Astrocyte (in vitro differentiated cells and primary cell): ENCODE results near the gene CD160. TPM values are rescaled to one million over a fixed set of nuclear protein-coding genes. Genes with fewer than 3 reads are reported as not detected.

Experiments used
- DNase-seq: peaks from one replicate; pipeline ENCODE4 v3.0.0-alpha.2; 2010; ENCODE audit warnings: low read depth
- FAIRE-seq: peaks from 2 replicates; lab custom pipeline; 2011; peaks lifted over from hg19 to GRCh38; lab: Jason Lieb, UNC
- H2AFZ ChIP-seq: 2 replicates; pipeline ENCODE4 v1.6.0; 2012; ENCODE audit warnings: low read depth, low read length, inconsistent platforms
- H3K27ac ChIP-seq: 2 replicates; pipeline ENCODE4 v1.5.1; 2011; ENCODE audit warnings: low read depth, low read length, inconsistent platforms
- H3K27me3 ChIP-seq: 2 replicates; pipeline ENCODE4 v1.6.0; 2011; ENCODE audit warnings: low read length, inconsistent platforms; ENCODE audit not compliant: insufficient read depth
- H3K36me3 ChIP-seq: 2 replicates; pipeline ENCODE4 v1.5.1; 2011; ENCODE audit warnings: low read length, inconsistent platforms; ENCODE audit not compliant: insufficient read depth
- H3K4me1 ChIP-seq: 2 replicates; pipeline ENCODE4 v1.5.1; 2011; ENCODE audit warnings: low read length, inconsistent platforms; ENCODE audit not compliant: insufficient read depth
- H3K4me2 ChIP-seq: 2 replicates; pipeline ENCODE4 v1.6.0; 2012; ENCODE audit warnings: low read length, inconsistent platforms
- H3K4me3 ChIP-seq: 2 replicates; pipeline ENCODE4 v1.5.1; 2011; ENCODE audit warnings: low read depth, mild to moderate bottlenecking, low read length, inconsistent platforms; ENCODE audit not compliant: insufficient read depth
- H3K79me2 ChIP-seq: 2 replicates; pipeline ENCODE4 v1.6.0; 2012; ENCODE audit warnings: mild to moderate bottlenecking, low read length, inconsistent platforms; ENCODE audit not compliant: insufficient read depth
- H3K9ac ChIP-seq: 2 replicates; pipeline ENCODE4 v1.6.0; 2012; ENCODE audit warnings: mild to moderate bottlenecking, low read length, inconsistent platforms
- H3K9me3 ChIP-seq: 2 replicates; pipeline ENCODE4 v1.5.1; 2012; ENCODE audit warnings: low read depth, mild to moderate bottlenecking, low read length, inconsistent platforms; ENCODE audit not compliant: insufficient read depth
- H4K20me1 ChIP-seq: 2 replicates; pipeline ENCODE4 v1.6.0; 2012; ENCODE audit warnings: low read length, inconsistent platforms; ENCODE audit not compliant: insufficient read depth
- H3K27ac Mint-ChIP-seq: one replicate; pipeline ENCODE4 v1.8.0; 2021; ENCODE audit warnings: mild to moderate bottlenecking, mixed read lengths; ENCODE audit not compliant: unreplicated experiment
- H3K27me3 Mint-ChIP-seq: one replicate; pipeline ENCODE4 v1.8.0; 2021; ENCODE audit warnings: low read depth, mixed read lengths; ENCODE audit not compliant: unreplicated experiment
- H3K36me3 Mint-ChIP-seq: one replicate; pipeline ENCODE4 v1.8.0; 2021; ENCODE audit warnings: low read depth, mixed read lengths; ENCODE audit not compliant: unreplicated experiment
- H3K4me1 Mint-ChIP-seq: one replicate; pipeline ENCODE4 v1.8.0; 2021; ENCODE audit warnings: low read depth, mixed read lengths; ENCODE audit not compliant: unreplicated experiment
- H3K4me3 Mint-ChIP-seq: one replicate; pipeline ENCODE4 v1.8.0; 2021; ENCODE audit warnings: mild to moderate bottlenecking, moderate library complexity, mixed read lengths; ENCODE audit not compliant: unreplicated experiment
- H3K9me3 Mint-ChIP-seq: one replicate; pipeline ENCODE4 v1.8.0; 2021; ENCODE audit warnings: mild to moderate bottlenecking, mixed read lengths; ENCODE audit not compliant: unreplicated experiment
- CTCF ChIP-seq: IDR thresholded peaks from 2 replicates; pipeline ENCODE4 v1.5.1; 2011; ENCODE audit warnings: low read depth, mild to moderate bottlenecking, inconsistent platforms, low read length, moderate library complexity; ENCODE audit not compliant: insufficient read depth
- EZH2 ChIP-seq: IDR thresholded peaks from 2 replicates; pipeline ENCODE4 v1.6.1; 2012; ENCODE audit warnings: mild to moderate bottlenecking, low read length, inconsistent platforms; ENCODE audit not compliant: insufficient read depth
- total RNA-seq: library from RNA; stranded (reverse); gene quantifications from 2 replicates; pipeline ENCODE4 v1.2.1, GENCODE V29; 2021

CD160 gene
- total RNA-seq, 1 donor from 2014 or later = not detected

GRCh38 chr1:145688328-145688727, 31.0 kb upstream of the CD160 start:
- H2AFZ ChIP-seq = no peak overlapping the region
- no peaks in the 10 kb centered on the region for H3K9me3 ChIP-seq
- H3K27me3 ChIP-seq = no peaks in the 10 kb centered on the region
- H3K4me3 Mint-ChIP-seq = no peak overlapping the region
- H3K27ac Mint-ChIP-seq = no peak overlapping the region
- no peaks in the 10 kb centered on the region for H4K20me1 ChIP-seq
- H3K4me1 Mint-ChIP-seq = peaks cover 16% of the 10 kb centered on the region
- no peak overlapping the region for H3K27ac ChIP-seq
- no peak for TF ChIP-seq EZH2
- TF ChIP-seq CTCF = no peak
- H3K4me2 ChIP-seq = no peak overlapping the region
- no peaks in the 10 kb centered on the region for H3K27me3 Mint-ChIP-seq
- H3K79me2 ChIP-seq = no peaks in the 10 kb centered on the region
- peaks cover 3% of the 10 kb centered on the region for H3K9me3 Mint-ChIP-seq
- no peak overlapping the region for H3K4me3 ChIP-seq
- H3K9ac ChIP-seq = no peak overlapping the region
- H3K4me1 ChIP-seq = peaks cover 23% of the 10 kb centered on the region
- H3K36me3 Mint-ChIP-seq = peaks cover 5% of the 10 kb centered on the region
- DNase-seq (no peak), FAIRE-seq (no peak)
- H3K36me3 ChIP-seq = no peaks in the 10 kb centered on the region

- Mint-ChIP-seq H3K4me1 (peaks cover 16% of the 10 kb centered on the region), H3K36me3 (peaks cover 5% of the 10 kb centered on the region), H3K4me3 (no peak overlapping the region), H3K27me3 (no peaks in the 10 kb centered on the region), H3K9me3 (peaks cover 3% of the 10 kb centered on the region), H3K27ac (no peak overlapping the region)
- Histone ChIP-seq H3K27me3 (no peaks in the 10 kb centered on the region), H3K4me1 (peaks cover 23% of the 10 kb centered on the region), H3K9me3 (no peaks in the 10 kb centered on the region), H3K79me2 (no peaks in the 10 kb centered on the region), H3K4me2 (no peak overlapping the region), H4K20me1 (no peaks in the 10 kb centered on the region), H3K27ac (no peak overlapping the region), H3K4me3 (no peak overlapping the region), H3K36me3 (no peaks in the 10 kb centered on the region), H3K9ac (no peak overlapping the region), H2AFZ (no peak overlapping the region)
- TF ChIP-seq CTCF = no peak
- TF ChIP-seq EZH2 = no peak
- no peak for DNase-seq
- no peak for FAIRE-seq
Observed at GRCh38 chr1:145688924-145689323, 30.4 kb upstream of the CD160 start.

GRCh38 chr1:145689922-145690321, 29.4 kb upstream of the CD160 start:
- H3K36me3 Mint-ChIP-seq = peaks cover 5% of the 10 kb centered on the region
- Histone ChIP-seq H3K4me3 (no peak overlapping the region), H2AFZ (no peak overlapping the region), H3K27me3 (no peaks in the 10 kb centered on the region), H3K4me1 (peaks cover 23% of the 10 kb centered on the region), H4K20me1 (no peaks in the 10 kb centered on the region), H3K9ac (no peak overlapping the region), H3K36me3 (no peaks in the 10 kb centered on the region), H3K9me3 (no peaks in the 10 kb centered on the region), H3K4me2 (peak overlapping the region; percentile 60), H3K79me2 (no peaks in the 10 kb centered on the region), H3K27ac (no peak overlapping the region)
- H3K9me3 Mint-ChIP-seq = peaks cover 3% of the 10 kb centered on the region
- DNase-seq (no peak), FAIRE-seq (no peak)
- H3K4me3 Mint-ChIP-seq = no peak overlapping the region
- TF ChIP-seq EZH2 (no peak), CTCF (no peak)
- H3K27ac Mint-ChIP-seq = peak overlapping the region; percentile 28
- no peaks in the 10 kb centered on the region for H3K27me3 Mint-ChIP-seq
- H3K4me1 Mint-ChIP-seq = peaks cover 16% of the 10 kb centered on the region
